ENCODE results near the gene NPY2R. TPM values are rescaled to one million over a fixed set of nuclear protein-coding genes. Genes with fewer than 3 reads are reported as not detected.

Gene NPY2R
- total and polyA plus RNA-seq, 2 donors (not counting 1 experiment from before 2014, with no cell fraction given), result not detected

DNA sequence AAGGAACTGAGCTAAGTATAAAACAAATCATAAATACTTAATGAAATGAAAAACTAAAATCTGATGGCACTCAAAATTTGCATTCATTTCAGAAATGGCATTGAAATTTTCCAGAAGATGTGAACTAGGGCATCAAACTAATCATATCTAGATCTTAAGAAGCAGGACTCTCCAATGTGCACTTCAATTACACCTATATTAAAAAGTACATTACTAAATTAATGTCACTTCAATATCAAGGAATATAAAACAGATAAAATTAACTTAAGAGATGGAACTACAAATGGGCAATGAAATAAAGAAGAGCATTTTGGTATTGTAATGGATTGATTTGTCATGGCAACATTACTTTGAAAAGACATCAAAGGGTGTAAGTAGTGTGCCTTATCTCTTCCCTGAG is 20.3 kb downstream of the NPY2R start:
- DNase-seq (no peak), ATAC-seq (ENCODE audit: low read depth) (no peak)
- intact Hi-C loops (cut with micrococcal nuclease), result no loop called here
- CTCF ChIA-PET, result no interaction called here
- no peaks in the 10 kb centered on the region for H3K36me3 ChIP-seq (replicated peaks in 1 of 2; ENCODE audit: control extremely low read depth in 1 of 2, control insufficient read depth in 1 of 2, extremely low read depth in 1 of 2, insufficient read depth in 2 of 2, low read length in 1 of 2)
- no peak overlapping the region for H3K4me3 Mint-ChIP-seq
- H3K9me3 ChIP-seq (ENCODE audit: control extremely low read depth in 1 of 3, control insufficient read depth in 2 of 3, insufficient read depth in 1 of 3, low read length in 2 of 3), result no peaks in the 10 kb centered on the region
- H3K9me3 Mint-ChIP-seq (ENCODE audit: insufficient read depth), result no peaks in the 10 kb centered on the region
- TF ChIP-seq, protein P1, sequence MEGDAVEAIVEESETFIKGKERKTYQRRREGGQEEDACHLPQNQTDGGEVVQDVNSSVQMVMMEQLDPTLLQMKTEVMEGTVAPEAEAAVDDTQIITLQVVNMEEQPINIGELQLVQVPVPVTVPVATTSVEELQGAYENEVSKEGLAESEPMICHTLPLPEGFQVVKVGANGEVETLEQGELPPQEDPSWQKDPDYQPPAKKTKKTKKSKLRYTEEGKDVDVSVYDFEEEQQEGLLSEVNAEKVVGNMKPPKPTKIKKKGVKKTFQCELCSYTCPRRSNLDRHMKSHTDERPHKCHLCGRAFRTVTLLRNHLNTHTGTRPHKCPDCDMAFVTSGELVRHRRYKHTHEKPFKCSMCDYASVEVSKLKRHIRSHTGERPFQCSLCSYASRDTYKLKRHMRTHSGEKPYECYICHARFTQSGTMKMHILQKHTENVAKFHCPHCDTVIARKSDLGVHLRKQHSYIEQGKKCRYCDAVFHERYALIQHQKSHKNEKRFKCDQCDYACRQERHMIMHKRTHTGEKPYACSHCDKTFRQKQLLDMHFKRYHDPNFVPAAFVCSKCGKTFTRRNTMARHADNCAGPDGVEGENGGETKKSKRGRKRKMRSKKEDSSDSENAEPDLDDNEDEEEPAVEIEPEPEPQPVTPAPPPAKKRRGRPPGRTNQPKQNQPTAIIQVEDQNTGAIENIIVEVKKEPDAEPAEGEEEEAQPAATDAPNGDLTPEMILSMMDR (IDR thresholded peaks at IDR 0.05), result no peak
- TF ChIP-seq EZH2 (IDR thresholded peaks at IDR 0.05; ENCODE audit: borderline replicate concordance, insufficient read depth, low read depth, low read length, poor library complexity, severe bottlenecking), result no peak
- no peaks in the 10 kb centered on the region for H3K79me2 ChIP-seq (ENCODE audit: control insufficient read depth, insufficient read depth, low read length)
- H3K27ac Mint-ChIP-seq, result no peak overlapping the region
- H3K4me2 ChIP-seq (replicated peaks; ENCODE audit: low read depth, low read length, poor library complexity, severe bottlenecking), result no peak overlapping the region
- no peaks in the 10 kb centered on the region for H3K4me1 Mint-ChIP-seq
- no peak overlapping the region for H2AFZ ChIP-seq (ENCODE audit: insufficient read depth, low read depth, low read length, poor library complexity, severe bottlenecking)
- H4K20me1 ChIP-seq (ENCODE audit: control insufficient read depth, insufficient read depth, low read length, poor library complexity, severe bottlenecking), result no peaks in the 10 kb centered on the region
- H3K27me3 ChIP-seq (replicated peaks in 1 of 4; ENCODE audit: control extremely low read depth in 1 of 4, control insufficient read depth in 3 of 4, insufficient read depth in 4 of 4, low read length in 3 of 4), result no peaks in the 10 kb centered on the region
- no peaks in the 10 kb centered on the region for H3K4me1 ChIP-seq (ENCODE audit: control insufficient read depth in 2 of 2, insufficient read depth in 2 of 2, low read length in 2 of 2)
- no peak overlapping the region for H3K27ac ChIP-seq (ENCODE audit: low read length in 2 of 2)
- POLR2A ChIA-PET, result no interaction called here
- no peaks in the 10 kb centered on the region for H3K27me3 Mint-ChIP-seq
- H3K4me3 ChIP-seq (ENCODE audit: control extremely low read depth in 1 of 5, extremely low read depth in 1 of 5, insufficient read depth in 1 of 5, low read depth in 2 of 5, low read length in 4 of 5), result no peak overlapping the region
- H3K9ac ChIP-seq (ENCODE audit: low read length), result no peak overlapping the region

DNA sequence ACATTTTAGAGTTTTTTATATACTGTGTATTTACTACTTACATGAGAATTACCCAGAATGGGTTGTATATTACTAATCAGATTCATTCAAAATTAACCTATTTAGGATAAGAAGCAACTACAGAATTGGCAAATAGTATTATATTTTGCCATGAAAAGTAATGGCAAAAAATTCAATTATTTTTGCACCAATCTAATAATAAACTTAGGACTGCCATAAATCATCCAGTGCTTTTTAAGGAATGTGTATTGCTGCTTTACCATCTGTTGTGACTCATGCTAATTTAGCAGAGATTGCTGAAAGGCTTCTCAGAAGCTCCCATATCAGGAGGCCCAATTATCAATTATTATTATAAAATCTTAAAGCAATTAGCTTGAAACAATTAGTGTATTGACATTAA is 24.0 kb downstream of the NPY2R start:
- ATAC-seq (ENCODE audit: low read depth) (no peak), DNase-seq (no peak)
- Histone ChIP-seq H3K4me3 (ENCODE audit: control extremely low read depth in 1 of 5, extremely low read depth in 1 of 5, insufficient read depth in 1 of 5, low read depth in 2 of 5, low read length in 4 of 5) (no peak overlapping the region), H3K27ac (ENCODE audit: low read length in 2 of 2) (no peak overlapping the region), H3K79me2 (ENCODE audit: control insufficient read depth, insufficient read depth, low read length) (no peaks in the 10 kb centered on the region), H3K4me2 (replicated peaks; ENCODE audit: low read depth, low read length, poor library complexity, severe bottlenecking) (no peak overlapping the region), H3K4me1 (ENCODE audit: control insufficient read depth in 2 of 2, insufficient read depth in 2 of 2, low read length in 2 of 2) (no peaks in the 10 kb centered on the region), H3K9me3 (ENCODE audit: control extremely low read depth in 1 of 3, control insufficient read depth in 2 of 3, insufficient read depth in 1 of 3, low read length in 2 of 3) (no peaks in the 10 kb centered on the region), H2AFZ (ENCODE audit: insufficient read depth, low read depth, low read length, poor library complexity, severe bottlenecking) (no peak overlapping the region), H3K9ac (ENCODE audit: low read length) (no peak overlapping the region), H3K36me3 (replicated peaks in 1 of 2; ENCODE audit: control extremely low read depth in 1 of 2, control insufficient read depth in 1 of 2, extremely low read depth in 1 of 2, insufficient read depth in 2 of 2, low read length in 1 of 2) (no peaks in the 10 kb centered on the region), H4K20me1 (ENCODE audit: control insufficient read depth, insufficient read depth, low read length, poor library complexity, severe bottlenecking) (no peaks in the 10 kb centered on the region), H3K27me3 (replicated peaks in 1 of 4; ENCODE audit: control extremely low read depth in 1 of 4, control insufficient read depth in 3 of 4, insufficient read depth in 4 of 4, low read length in 3 of 4) (no peaks in the 10 kb centered on the region)
- no peaks in the 10 kb centered on the region for H3K4me1 Mint-ChIP-seq
- no peak overlapping the region for H3K27ac Mint-ChIP-seq
- no peak for TF ChIP-seq EZH2 (IDR thresholded peaks at IDR 0.05; ENCODE audit: borderline replicate concordance, insufficient read depth, low read depth, low read length, poor library complexity, severe bottlenecking)
- TF ChIP-seq, protein P1 (IDR thresholded peaks at IDR 0.05), result no peak
- no peaks in the 10 kb centered on the region for H3K9me3 Mint-ChIP-seq (ENCODE audit: insufficient read depth)
- no peak overlapping the region for H3K4me3 Mint-ChIP-seq
- POLR2A ChIA-PET, result no interaction called here
- no peaks in the 10 kb centered on the region for H3K27me3 Mint-ChIP-seq
- CTCF ChIA-PET, result no interaction called here
- intact Hi-C loops (cut with micrococcal nuclease), result no loop called here
